Neural progenitor cell (in vitro differentiated cells): ENCODE data around the gene PLK5.
A peak's percentile ranks its signal among the peaks of the same experiment; 100 is the strongest.

Experiments
- EZH2 ChIP-seq: fragments of 200-600 bp; sonication (generic); IDR thresholded peaks from 2 replicates; pipeline ENCODE4 v1.6.1; 2017; ENCODE audit warnings: antibody characterized with exemption, mild to moderate bottlenecking, moderate library complexity
- EZH2phosphoT487 ChIP-seq: fragments of 200-600 bp; sonication (generic); IDR thresholded peaks from 2 replicates; pipeline ENCODE4 v1.6.1; 2017; ENCODE audit warnings: antibody characterized with exemption
- TF ChIP-seq, protein P1 (sequence below): fragments of 200-600 bp; sonication (generic); IDR thresholded peaks from 2 replicates; pipeline ENCODE4 v1.5.1; 2017; ENCODE audit warnings: antibody characterized with exemption, mild to moderate bottlenecking

DNA sequence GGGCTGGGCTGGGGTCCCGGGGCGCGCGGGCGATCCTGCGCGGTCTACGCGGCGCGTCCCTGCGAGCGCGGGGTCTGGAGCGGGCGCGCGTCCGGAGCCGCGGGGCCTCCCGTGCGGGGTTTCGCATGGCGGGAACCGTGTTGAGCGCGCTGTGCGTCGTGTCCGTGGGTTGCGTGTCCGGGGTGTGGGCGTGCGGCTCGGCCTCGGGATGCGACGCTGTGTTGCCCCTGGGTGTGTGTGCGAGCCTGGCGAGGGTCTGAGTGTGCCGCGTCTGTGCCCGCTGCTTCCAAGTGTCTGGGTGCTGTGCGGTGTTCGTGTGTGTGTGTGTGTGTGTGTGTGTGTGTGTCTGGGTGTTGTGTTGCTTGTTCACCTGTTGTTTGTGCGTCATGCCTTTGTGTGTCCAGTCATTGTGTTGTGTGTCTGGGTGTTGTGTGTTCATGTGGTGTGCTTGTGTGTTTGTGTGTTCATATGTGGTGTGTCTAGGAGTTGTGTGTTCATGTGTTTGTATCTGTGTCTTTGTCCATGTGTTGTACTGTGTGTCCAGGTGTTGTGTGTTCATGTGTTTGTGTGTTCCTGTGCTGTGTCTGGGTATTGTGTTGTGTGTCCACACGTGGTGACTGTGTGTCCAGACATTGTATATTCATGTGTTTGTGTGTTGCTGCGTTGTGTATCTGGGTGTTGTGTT is 552 bp downstream of the PLK5 start:
- TF ChIP-seq, protein P1, sequence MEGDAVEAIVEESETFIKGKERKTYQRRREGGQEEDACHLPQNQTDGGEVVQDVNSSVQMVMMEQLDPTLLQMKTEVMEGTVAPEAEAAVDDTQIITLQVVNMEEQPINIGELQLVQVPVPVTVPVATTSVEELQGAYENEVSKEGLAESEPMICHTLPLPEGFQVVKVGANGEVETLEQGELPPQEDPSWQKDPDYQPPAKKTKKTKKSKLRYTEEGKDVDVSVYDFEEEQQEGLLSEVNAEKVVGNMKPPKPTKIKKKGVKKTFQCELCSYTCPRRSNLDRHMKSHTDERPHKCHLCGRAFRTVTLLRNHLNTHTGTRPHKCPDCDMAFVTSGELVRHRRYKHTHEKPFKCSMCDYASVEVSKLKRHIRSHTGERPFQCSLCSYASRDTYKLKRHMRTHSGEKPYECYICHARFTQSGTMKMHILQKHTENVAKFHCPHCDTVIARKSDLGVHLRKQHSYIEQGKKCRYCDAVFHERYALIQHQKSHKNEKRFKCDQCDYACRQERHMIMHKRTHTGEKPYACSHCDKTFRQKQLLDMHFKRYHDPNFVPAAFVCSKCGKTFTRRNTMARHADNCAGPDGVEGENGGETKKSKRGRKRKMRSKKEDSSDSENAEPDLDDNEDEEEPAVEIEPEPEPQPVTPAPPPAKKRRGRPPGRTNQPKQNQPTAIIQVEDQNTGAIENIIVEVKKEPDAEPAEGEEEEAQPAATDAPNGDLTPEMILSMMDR, result no peak
- peak; percentile 52 for TF ChIP-seq EZH2phosphoT487
- TF ChIP-seq EZH2, result peak; percentile 81
